GM19397 (cell line): ENCODE data around the gene ADGB.
"Not testable (repeated sequence)": the region's sequence is repeated elsewhere in the genome, so short reads cannot be mapped to it uniquely, and the experiment has no call there.

Experiments used
- ATAC-seq: cut with Tn5 transposase; IDR thresholded peaks from one replicate; pipeline ENCODE4 v1.9.1; 2021; ENCODE audit warnings: mild to moderate bottlenecking, moderate library complexity; ENCODE audit not compliant: unreplicated experiment

Gene ADGB

DNA sequence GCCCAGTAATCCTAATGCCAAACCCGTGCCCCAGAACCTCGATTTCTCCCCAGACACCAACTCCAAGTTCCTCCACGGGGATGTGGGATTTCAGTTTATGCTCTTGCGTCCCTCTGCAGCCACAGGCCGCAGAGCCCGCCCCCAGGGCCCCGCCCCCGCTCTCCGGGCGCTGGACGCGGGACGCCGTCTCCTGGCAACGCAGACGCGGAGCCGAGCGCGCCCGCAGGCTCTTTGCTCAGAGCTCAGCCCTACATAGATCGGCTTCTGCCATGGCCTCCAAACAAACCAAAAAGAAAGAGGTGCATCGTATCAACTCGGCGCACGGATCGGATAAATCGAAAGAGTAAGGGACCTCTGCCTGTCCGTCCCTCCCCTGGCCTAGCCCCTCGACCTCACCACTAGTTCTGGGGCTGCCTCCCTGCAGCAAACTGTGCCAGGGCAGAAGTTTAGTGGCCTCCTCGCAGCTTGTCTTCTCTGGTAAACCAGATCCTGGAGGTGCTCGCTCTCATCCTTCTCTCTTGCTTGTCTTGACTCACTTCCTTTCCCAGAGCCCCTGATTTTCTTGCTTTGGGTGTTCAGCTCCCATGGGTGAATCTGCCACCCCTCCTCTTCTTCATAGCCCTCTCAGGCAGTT is at the start of gene ADGB:
Gene ADGB (plus strand): TSS at position 201 of the 634 bp plus-strand sequence. CDS start 69 bp downstream, at position 270.
- no peak for ATAC-seq

DNA sequence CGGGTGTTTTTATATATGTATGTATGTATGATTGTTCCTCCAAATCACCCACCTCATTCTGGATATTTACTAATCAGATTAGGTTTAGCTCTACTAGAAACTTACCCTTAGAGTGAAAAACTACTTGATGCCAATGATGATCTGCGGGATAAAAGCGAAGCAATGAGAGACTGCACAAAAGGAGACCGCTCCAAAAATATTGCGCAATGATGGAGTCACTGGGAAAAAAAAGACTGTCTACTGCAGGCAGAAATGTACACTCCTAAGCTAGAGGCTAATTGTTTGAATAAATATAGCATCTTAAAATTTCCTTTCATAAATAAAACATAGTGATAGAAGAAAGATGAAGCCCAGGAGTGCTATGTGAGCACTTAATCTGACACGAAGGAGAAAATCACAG is 47.9 kb upstream of the ADGB start:
- no peak for ATAC-seq

DNA sequence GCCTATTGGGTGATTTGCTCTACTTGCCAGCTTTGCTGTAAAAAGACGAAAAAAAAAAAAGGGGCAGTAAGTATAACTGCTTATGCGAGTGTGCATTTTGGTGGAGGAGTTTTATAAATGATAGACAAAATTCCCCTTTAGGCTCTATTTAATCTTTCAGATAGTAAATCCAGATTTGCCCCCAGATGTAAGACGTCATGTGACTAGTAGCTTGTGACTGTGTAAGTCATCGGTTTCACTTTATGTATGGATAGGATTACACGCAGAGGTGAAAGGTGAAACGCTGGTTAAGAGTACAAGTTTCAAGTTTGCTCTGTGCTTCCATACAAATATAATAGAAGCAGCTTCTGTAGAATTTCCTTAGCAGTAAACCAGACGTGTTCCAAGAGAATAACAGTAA is 47.2 kb upstream of the ADGB start:
- no peak for ATAC-seq

DNA sequence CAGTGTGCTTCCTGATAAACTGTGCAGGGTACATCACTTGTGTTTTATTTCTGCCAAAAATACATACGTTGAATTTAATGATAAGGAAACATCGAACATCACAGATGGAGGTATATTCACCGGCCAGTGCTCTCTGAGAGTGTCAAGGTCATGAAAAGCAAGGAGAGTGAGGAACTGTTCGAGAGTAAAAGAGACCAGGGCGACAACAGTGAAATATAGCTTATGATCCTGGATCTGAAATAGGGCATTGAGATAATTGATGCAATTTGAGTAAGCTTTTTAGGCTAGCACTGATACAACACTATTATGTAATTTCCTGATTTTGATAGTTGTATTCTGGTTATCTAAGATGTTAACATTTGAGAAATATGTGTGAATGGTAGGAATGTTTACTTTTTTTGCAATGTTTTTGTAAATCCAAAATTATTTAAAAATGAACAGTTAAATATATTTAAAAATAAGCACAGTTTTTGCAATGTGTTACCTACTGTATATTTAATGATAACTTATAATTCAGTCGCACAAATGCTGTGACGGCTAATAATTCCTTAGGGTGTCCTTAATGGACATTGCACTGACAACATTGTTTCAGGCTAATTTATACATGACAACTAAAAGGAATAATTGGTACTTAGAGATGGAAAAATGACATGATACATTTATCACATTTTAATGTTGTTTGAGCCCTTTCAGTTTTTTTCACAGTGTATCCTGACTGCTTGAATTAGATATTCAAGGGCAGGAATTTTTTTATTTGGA is 45.2 kb upstream of the ADGB start:
- no peak for ATAC-seq

DNA sequence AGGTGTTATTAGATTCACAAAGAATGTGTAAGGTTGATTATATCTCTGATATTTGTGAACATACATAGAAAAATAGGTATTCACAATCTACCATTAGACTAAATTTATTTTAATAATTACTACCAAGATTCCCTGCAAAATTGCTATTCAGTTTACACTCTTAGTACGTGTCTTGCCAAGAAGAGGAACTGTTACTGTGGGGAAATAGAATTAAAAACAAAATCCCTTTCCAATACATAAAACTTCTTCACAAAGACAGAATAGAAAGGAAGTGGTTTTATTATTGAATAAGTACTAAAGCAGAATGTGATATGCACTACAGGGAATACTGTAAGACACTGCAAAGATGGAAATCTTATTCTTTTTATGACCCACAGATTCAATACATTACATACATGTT is 38.2 kb upstream of the ADGB start:
- ATAC-seq, result no peak

DNA sequence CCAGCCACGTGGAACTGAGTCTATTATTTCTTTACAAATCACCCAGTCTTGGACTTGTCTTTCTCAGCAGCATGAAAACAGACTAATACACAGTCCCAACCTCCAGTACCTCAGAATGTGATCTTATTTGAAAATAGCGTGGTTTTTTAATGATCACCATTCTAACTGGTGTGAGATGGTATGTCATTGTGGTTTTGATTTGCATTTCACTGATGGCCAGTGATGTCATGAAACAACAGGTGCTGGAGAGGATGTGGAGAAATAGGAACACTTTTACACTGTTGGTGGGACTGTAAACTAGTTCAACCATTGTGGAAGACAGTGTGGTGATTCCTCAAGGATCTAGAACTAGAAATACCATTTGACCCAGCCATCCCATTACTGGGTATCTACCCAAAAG is 32.1 kb upstream of the ADGB start:
- not testable (repeated sequence) for ATAC-seq

DNA sequence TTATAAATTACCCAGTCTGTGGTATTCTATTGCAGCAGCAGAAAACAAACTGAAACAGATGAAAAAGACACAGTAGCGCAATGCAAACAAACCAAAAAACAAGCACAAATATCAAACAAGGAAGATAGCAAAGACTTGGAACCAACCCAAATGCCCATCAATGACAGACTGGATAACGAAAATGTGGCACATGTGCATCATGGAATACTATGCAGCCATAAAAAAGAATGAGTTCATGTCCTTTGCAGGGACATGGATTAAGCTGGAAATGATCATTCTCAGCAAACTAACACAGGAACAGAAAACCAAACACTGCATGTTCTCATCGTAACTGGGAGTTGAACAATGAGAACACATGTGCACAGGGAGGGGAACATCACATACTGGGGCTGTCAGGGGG is 30.2 kb upstream of the ADGB start:
- ATAC-seq, result not testable (repeated sequence)

DNA sequence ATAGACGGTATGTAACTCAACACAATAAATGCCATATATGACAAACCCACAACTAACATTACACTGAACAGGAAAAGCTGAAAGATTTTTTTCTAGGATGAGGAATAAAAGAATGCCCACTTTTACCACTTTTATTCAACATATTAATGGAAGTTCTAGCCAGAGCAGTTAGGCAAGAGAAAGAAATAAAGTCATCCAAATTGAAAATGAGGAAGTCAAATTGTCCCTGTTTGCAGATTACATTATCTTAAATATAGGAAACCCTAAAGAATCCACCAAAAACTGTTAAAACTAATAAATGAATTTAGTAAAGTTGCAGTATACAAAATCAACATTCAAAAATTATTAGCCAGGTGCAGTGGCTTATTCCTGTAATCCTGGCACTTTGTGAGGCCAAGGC is 24.6 kb upstream of the ADGB start:
- ATAC-seq, result no peak

DNA sequence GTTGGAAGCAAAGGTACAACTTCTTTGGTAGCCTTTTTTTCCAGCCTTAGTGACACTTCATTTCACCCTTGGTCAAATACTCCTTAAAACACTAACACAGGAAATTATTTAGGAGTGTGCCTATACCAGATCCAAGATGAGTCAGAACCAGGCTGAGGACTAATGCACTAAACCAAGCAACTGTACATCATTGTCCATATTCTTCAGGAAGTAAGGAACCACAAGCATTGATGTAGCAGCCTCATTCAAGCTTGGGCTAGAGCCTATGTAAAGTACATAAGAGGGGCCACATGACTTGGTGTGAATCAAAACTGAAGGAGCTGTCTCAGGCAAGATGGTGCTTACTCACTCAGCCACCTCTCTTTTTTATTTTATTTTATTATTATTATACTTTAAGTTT is 20.7 kb upstream of the ADGB start:
- ATAC-seq, result no peak

DNA sequence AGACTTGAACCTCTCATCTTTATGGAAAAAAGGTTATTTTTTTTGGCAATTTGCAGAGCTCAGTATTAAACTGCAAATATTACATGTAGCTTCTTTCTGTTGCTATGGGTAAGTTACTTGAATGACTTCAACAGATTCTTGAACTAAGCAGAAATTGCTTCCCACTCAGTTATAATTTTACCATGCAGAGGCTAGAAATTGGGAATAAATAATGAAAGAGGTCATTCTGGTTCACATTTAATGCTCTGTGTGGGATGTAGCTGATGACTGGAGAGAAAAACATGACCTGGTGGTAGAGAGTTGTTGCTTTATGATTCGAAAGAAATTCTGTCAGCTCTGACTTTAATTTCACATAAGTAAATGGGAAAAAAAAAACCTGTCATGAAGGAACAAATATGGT is 16.8 kb upstream of the ADGB start:
- ATAC-seq, result no peak

DNA sequence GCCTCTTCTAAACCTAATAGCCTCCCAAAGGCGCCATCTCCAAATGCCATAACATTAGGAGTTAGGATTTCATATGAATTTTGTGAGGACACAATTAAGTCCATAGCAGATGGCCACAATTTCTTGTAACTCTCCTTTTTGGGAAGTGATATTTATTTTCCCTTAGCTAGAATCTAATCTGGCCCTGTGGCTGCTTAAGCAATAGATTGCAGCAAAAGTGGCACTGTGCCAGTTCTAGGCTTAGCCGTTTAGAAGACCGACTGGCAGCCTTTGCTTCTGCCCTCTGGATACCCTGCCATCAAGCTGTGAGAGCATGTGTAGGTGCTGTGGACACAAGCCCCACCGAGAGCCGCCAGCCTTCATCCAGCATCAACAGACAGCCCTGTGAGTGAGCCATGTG is 15.9 kb upstream of the ADGB start:
- ATAC-seq, result no peak

DNA sequence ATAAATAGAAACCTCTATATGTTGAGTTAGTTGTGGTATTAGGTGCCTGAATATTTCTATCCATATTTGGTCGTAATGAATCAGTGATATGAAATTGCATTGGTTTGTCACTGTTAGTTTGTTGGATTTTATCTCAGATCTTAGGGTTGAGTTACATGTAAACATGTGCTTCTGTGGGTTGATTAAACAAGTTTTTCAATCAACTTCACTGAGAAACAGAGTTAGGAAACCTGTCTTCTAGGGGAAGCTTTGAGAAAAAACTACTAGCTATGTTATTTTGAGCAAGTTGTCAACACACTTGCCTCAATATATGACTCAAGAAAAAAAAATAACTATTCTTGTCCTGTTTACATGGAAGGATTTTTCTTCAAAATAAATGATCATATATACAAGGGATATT is 14.8 kb upstream of the ADGB start:
- no peak for ATAC-seq

DNA sequence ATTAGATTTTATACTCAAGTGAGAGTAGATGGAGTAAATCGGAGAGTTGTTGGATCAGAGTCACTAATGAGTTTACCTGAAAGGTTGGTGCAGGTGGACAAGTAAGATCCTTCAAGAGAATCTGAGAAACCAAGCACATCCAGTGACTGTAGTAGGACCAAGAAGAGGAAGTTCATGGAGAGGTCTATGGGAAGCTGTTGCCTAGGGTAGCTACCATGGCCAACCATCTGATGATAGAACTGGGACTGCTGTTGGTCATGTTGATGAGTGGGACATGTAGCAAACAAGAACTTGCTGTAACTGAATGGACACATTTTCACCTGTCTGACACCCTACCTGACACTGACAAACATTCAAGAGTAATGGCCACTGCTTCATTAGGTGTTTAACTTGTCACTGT is 11.3 kb upstream of the ADGB start:
- ATAC-seq, result no peak

DNA sequence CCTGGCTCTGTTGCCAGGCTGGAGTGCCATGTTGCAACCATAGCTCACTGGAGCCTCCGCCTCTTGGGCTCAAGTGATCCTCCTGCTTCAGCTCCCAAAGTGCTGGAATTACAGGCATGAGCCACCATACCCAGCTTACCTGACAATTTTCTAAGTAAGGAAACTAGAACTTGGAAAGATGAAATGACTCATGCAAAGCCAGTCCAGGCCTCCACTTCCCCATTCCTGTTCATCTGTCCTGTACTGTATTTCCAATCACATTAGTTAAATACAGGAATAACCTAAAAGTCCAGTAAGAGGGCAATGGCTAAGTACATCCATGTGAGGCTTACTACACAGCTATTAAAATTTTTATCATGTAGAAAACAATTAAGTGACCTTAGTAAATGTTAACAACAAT is 8.3 kb upstream of the ADGB start:
- ATAC-seq, result no peak

DNA sequence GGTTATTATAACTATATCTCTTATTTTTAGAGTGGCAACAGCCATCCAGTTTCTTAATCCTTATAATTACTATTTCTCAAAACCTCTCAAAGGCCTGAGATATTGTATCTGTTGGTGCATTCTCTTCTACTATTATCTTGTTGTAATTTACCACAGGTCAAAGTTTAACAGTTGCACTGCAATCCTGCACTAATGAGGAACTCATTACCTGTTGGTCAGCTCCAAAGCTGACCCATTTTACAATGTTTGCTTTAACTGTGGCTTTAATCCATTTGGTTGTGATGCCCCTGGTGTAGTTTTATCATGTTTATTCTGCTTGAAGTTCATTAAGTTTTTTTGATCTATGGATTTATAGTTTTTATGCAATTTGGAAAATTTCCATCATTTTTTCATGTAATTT is 6.3 kb upstream of the ADGB start:
- no peak for ATAC-seq

DNA sequence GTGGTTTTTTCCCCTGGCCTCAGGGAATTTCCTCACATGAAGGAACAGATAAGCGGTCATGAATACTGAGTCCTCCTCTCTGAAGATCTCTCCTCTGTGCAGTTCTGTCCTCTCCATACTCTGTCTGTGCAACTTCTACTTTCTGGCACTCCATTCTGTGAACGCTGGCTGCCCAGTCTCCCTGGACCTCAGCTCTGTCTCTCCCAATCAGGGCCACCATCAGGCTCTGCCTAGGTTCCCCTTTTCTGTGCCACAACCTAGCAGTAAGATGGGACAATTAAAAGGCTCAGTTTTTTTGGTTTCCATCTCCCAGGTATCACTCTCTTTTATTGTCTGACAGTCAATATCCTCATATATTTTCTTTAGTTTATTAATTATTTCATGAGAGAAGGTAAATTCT is 4.8 kb upstream of the ADGB start:
- no peak for ATAC-seq

DNA sequence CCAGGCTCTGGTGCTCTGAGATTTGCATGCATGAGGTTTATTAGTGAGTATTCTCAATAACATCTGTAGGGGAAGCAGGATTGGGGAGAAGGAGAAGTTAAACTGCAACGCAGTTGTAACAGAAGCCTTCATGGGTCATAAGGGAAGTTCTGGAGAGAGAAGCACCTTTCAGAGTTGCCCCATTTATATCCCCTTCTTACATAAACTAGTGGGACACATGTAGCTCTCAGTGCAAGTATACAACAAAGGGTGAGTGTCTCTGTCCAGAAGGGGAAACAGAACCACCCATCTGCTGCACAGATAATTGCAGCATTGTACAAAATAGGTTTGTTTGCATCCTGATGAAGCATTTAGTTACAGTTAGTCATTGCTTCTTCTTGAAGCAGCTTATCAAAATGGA is 4.3 kb upstream of the ADGB start:
- ATAC-seq, result no peak

DNA sequence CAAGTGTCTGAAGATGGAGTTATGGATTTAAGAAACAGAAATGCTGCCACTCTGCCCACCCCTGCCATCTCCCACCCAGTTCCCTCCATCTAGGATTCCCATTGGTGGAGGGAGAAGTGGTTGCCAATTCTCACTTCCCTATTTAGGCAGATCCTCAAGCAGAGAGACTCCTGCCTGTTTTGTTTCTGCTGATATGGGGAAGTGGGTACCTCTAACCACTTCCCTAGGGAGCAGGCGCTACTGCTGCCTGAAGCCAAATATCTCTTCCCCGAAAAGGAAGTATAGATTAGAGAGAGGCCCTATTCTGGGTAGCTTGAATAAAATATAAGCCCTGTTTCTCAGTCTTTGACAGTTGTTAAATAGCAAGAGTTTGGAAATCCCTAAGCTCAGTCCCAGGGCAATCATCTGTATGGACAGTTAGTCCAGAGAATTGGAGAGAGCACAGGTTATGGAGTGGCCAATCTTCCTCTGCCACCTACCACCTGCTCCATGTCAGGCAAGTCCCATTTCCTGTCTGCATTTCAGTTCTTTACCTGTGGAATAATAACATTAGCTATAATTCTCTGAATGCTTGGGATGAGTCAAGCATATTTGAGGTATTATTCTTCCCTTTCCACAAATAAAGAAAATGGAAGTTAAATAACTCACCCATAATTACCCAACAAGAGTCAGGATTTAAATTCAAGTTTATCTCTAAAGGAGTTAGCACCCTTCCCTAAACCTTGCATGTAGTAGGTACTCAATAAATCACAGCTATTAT is 2.6 kb upstream of the ADGB start:
- no peak for ATAC-seq

DNA sequence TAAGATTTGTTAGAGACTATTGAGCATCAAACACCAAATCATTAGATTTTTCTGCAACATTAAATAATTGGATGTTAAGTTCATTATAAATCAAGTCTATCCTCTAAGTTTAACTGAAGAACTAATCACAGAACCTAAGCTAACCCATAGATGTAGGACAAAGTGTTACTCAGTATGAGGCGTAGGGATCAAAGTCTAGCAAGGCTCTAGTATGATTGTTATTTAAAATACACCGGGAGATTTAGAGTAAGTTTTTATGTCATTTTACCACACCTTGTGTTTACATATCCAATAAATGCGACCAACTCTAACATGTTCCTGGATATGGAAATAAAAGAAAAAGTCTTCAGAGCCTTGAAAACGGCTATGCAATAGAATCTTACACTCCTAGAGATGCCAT is 2.6 kb downstream of the ADGB start:
- ATAC-seq, result no peak

DNA sequence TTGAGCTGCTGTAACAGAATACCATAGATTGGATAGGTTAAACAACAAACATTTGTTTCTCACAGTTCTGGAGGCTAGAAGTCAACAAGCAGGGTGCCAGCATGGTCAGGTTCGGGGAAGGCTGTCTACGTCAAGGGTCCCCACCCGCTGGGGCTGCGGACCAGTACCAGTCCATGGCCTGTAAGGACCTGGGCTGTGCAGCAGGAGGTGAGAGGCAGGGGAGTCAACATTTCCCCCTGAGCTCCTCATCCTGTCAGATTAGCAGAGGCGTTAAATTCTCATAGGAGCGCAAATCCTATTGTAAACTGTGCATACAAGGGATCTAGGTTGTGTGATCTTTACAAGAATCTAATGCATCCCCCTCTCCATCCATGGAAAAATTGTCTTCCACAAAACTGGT is 3.8 kb downstream of the ADGB start:
- ATAC-seq, result no peak

DNA sequence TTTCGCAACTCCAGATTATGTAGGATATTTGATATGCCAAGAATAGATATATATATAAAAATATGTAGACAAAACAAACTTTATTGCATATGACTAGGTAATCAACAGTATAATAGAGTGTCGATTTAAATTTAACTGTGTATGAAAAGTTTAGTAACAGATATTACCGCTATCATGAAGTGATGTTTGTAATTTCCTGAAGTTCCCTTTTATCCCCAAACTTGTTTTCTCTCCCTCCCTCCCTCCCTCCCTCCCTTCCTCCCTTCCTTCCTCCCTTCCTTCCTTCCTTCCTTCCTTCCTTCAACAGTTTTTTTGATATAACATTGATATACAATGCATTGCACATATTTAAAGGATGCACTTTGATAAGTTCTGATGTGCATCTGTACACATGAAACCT is 15.2 kb downstream of the ADGB start:
- no peak for ATAC-seq

DNA sequence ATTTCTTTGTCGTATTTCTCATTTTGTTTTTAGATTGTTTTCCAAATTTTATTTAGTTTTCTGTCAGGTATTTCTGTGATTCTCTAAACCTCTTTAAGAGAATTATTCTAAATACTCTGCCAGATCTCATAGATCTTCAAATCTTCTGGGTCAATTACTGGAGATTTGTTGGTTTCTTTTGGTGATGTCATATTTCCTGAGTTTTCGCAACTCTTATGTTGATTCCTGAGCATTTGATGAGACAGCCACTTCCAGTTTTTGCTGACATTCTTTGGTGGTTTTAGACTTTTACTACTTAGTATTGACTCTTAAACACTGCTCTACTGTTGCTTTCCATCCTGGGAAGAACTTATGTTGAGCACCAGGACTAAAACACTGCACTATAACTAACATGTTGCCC is 21.9 kb downstream of the ADGB start:
- no peak for ATAC-seq
